GM12878 (cell line): Measurements from ENCODE around the gene CAND1. TPM values are rescaled to one million over a fixed set of nuclear protein-coding genes. Genes with fewer than 3 reads are reported as not detected.
A peak's percentile ranks its signal among the peaks of the same experiment; 100 is the strongest.

ENCODE experiments used
- BMI1 ChIP-seq: fragments of 450-650 bp; IDR thresholded peaks from 2 replicates; pipeline ENCODE4 v1.6.1; 2016; ENCODE audit warnings: mild to moderate bottlenecking, moderate library complexity, borderline replicate concordance
- DPF2 ChIP-seq: fragments of 450-650 bp; IDR thresholded peaks from 2 replicates; pipeline ENCODE4 v1.6.1; 2017; ENCODE audit warnings: mild to moderate bottlenecking
- HCFC1 ChIP-seq: fragments of 150-350 bp; IDR thresholded peaks from 2 replicates; pipeline ENCODE4 v1.6.1; 2014; ENCODE audit warnings: low read length
- LARP7 ChIP-seq: fragments of 450-650 bp; IDR thresholded peaks from 2 replicates; pipeline ENCODE4 v1.6.1; 2017; ENCODE audit warnings: mild to moderate bottlenecking
- NFIC ChIP-seq: IDR thresholded peaks from 2 replicates; pipeline ENCODE4 v1.6.1; 2012; ENCODE audit warnings: low read depth, mild to moderate bottlenecking, inconsistent platforms, low read length, moderate library complexity
- NRF1 ChIP-seq: conservative IDR thresholded peaks from 2 replicates; pipeline ENCODE4 v1.6.1; 2011; ENCODE audit warnings: mild to moderate bottlenecking, low read depth, low read length, improper control_type of control experiment
- POLR2A ChIP-seq: IDR thresholded peaks from 2 replicates; pipeline ENCODE4 v1.6.1; 2011; ENCODE audit warnings: low read depth, mild to moderate bottlenecking, low read length
- RAD21 ChIP-seq: IDR thresholded peaks from 2 replicates; pipeline ENCODE4 v1.6.1; 2011; ENCODE audit warnings: mild to moderate bottlenecking, low read depth, low read length, moderate library complexity; ENCODE audit not compliant: insufficient read depth
- RAD51 ChIP-seq: fragments of 450-650 bp; IDR thresholded peaks from 2 replicates; pipeline ENCODE4 v1.6.1; 2016; ENCODE audit warnings: moderate library complexity, mild to moderate bottlenecking, inconsistent platforms
- RBBP5 ChIP-seq: fragments of 200-600 bp; sonication (generic); conservative IDR thresholded peaks from 2 replicates; pipeline ENCODE4 v1.6.1; 2016
- RELA ChIP-seq: fragments of 450-650 bp; IDR thresholded peaks from 2 replicates; pipeline ENCODE4 v1.8.0; 2014; ENCODE audit warnings: borderline replicate concordance; ENCODE audit not compliant: partially characterized antibody
- SMAD1 ChIP-seq: fragments of 450-650 bp; IDR thresholded peaks from 2 replicates; pipeline ENCODE4 v1.6.1; 2018; ENCODE audit warnings: mild to moderate bottlenecking, low read depth; ENCODE audit not compliant: partially characterized antibody
- SMC3 ChIP-seq: IDR thresholded peaks from 2 replicates; pipeline ENCODE4 v1.6.1; 2011; ENCODE audit warnings: low read length, improper control_type of control experiment, borderline replicate concordance
- SREBF1 ChIP-seq: IDR thresholded peaks from 2 replicates; pipeline ENCODE4 v1.6.1; 2012; ENCODE audit warnings: mild to moderate bottlenecking, low read length
- STAT1 ChIP-seq: fragments of 450-650 bp; conservative IDR thresholded peaks from 2 replicates; pipeline ENCODE4 v1.6.1; 2014; ENCODE audit warnings: antibody characterized with exemption, mild to moderate bottlenecking
- TAF1 ChIP-seq: IDR thresholded peaks from 2 replicates; pipeline ENCODE4 v1.6.1; 2011; ENCODE audit warnings: mild to moderate bottlenecking, low read depth, low read length, borderline replicate concordance
- TCF3 ChIP-seq: IDR thresholded peaks from 2 replicates; pipeline ENCODE4 v1.6.1; 2012; ENCODE audit warnings: low read depth, mild to moderate bottlenecking, low read length, borderline replicate concordance; ENCODE audit not compliant: insufficient read depth
- polyA plus RNA-seq, 11 experiments: library from polyadenylated mRNA; depleted of rRNA in 4 of 11; unstranded in 6 of 11; stranded (reverse) in 5 of 11; fragments of >200 nt; fragmentation: Nextera tagmentation in 4 of 11; fragmentation: Illumina TruSeq in 1 of 11; extraction: Ambion mirVana in 4 of 11; extraction: Trizol in 1 of 11; gene quantifications; 1 replicate in 1 of 11; 2 replicates in 10 of 11; pipeline versions ENCODE4 v1.2.1 to v1.2.3, GENCODE V29; 2011 to 2016; ENCODE audit warnings: inconsistent platforms in 2 of 11, missing spikeins in 2 of 11, low read depth in 1 of 11
- total RNA-seq, 4 experiments: library from RNA; depleted of rRNA in 3 of 4; stranded (reverse); fragments of >200 nt in 3 of 4; fragmentation: Illumina TruSeq in 1 of 4; extraction: Trizol in 1 of 4; gene quantifications; 2 replicates each; pipeline versions ENCODE4 v1.2.1 to v1.2.3, GENCODE V29; 2013 to 2021
- TF ChIP-seq, protein P1 (sequence below), 3 experiments: IDR thresholded peaks in 2 of 3; conservative IDR thresholded peaks in 1 of 3; 2 replicates each; pipeline ENCODE4 v1.5.1; 2011; ENCODE audit warnings: low read depth in 3 of 3, low read length in 3 of 3, mild to moderate bottlenecking in 3 of 3, control low read depth in 2 of 3, moderate library complexity in 2 of 3, inconsistent platforms in 1 of 3, mixed read lengths in 1 of 3; ENCODE audit not compliant: control insufficient read depth in 2 of 3, insufficient read depth in 1 of 3; ENCODE audit errors: extremely low read depth in 1 of 3
- TF ChIP-seq, protein P2 (sequence below): IDR thresholded peaks from 2 replicates; pipeline ENCODE4 v1.6.1; 2012; ENCODE audit warnings: low read length, inconsistent platforms
- TF ChIP-seq, protein P3 (sequence below): fragments of 450-650 bp; IDR thresholded peaks from 2 replicates; pipeline ENCODE4 v1.6.1; 2017; ENCODE audit warnings: mild to moderate bottlenecking, low read depth, inconsistent platforms; ENCODE audit not compliant: poor library complexity, severe bottlenecking
- TF ChIP-seq, protein P4 (sequence below): fragments of 450-650 bp; IDR thresholded peaks from 2 replicates; pipeline ENCODE4 v1.6.1; 2016; ENCODE audit warnings: mild to moderate bottlenecking
- TF ChIP-seq, protein P5 (sequence below): fragments of 450-650 bp; IDR thresholded peaks from 2 replicates; pipeline ENCODE4 v1.6.1; 2017; ENCODE audit warnings: borderline replicate concordance

CAND1 gene
- total and polyA plus RNA-seq, 10 of the 15 experiments (the other 5 are each of a cell fraction or from before 2014, with no cell fraction given): 34.5 to 213 (median 96.0) TPM

DNA sequence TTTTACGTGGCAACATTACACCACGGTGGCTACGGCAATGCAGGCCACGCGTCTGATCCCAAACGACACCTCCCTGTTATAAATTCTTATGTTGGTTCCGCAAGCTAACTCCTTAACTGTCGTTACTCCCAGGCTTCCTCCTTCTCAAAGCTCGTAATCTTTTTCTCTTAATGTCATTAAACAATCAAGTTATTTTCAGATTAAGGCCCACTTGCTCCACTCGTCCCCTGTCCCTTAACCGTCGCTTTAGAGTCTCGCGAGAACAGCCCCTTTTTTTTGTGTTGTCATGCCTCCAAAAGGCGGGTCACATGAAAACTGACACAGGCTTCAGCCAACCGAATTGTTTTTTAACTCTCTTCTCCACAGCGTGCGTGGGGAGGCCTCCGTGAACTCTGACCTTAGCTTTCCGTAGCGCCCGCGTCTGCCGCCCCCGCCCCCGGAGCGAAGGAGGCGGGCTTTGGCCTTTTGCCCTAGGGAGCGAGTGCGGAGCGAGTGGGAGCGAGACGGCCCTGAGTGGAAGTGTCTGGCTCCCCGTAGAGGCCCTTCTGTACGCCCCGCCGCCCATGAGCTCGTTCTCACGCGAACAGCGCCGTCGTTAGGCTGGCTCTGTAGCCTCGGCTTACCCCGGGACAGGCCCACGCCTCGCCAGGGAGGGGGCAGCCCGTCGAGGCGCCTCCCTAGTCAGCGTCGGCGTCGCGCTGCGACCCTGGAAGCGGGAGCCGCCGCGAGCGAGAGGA is at the start of gene CAND1 (continued):
- peak; percentile 82 for TF ChIP-seq RELA
- peak; percentile 93 for TF ChIP-seq DPF2
- TF ChIP-seq, protein P1, sequence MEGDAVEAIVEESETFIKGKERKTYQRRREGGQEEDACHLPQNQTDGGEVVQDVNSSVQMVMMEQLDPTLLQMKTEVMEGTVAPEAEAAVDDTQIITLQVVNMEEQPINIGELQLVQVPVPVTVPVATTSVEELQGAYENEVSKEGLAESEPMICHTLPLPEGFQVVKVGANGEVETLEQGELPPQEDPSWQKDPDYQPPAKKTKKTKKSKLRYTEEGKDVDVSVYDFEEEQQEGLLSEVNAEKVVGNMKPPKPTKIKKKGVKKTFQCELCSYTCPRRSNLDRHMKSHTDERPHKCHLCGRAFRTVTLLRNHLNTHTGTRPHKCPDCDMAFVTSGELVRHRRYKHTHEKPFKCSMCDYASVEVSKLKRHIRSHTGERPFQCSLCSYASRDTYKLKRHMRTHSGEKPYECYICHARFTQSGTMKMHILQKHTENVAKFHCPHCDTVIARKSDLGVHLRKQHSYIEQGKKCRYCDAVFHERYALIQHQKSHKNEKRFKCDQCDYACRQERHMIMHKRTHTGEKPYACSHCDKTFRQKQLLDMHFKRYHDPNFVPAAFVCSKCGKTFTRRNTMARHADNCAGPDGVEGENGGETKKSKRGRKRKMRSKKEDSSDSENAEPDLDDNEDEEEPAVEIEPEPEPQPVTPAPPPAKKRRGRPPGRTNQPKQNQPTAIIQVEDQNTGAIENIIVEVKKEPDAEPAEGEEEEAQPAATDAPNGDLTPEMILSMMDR (IDR thresholded peaks at IDR 0.05 in 2 of 3, conservative IDR thresholded peaks at IDR 0.05 in 1 of 3; ENCODE audit: control insufficient read depth in 2 of 3, extremely low read depth in 1 of 3, insufficient read depth in 1 of 3, low read depth in 3 of 3, low read length in 3 of 3): peak; percentile 9 to 30 (median 20); a peak in 1 of 6 replicates
- TF ChIP-seq RAD51: peak; percentile 75
- TF ChIP-seq, protein P2, sequence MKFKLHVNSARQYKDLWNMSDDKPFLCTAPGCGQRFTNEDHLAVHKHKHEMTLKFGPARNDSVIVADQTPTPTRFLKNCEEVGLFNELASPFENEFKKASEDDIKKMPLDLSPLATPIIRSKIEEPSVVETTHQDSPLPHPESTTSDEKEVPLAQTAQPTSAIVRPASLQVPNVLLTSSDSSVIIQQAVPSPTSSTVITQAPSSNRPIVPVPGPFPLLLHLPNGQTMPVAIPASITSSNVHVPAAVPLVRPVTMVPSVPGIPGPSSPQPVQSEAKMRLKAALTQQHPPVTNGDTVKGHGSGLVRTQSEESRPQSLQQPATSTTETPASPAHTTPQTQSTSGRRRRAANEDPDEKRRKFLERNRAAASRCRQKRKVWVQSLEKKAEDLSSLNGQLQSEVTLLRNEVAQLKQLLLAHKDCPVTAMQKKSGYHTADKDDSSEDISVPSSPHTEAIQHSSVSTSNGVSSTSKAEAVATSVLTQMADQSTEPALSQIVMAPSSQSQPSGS: peak; percentile 90
- TF ChIP-seq RAD21: no peak
- TF ChIP-seq SREBF1: no peak; the same call in 1 of the 2 replicates
- TF ChIP-seq, protein P3, sequence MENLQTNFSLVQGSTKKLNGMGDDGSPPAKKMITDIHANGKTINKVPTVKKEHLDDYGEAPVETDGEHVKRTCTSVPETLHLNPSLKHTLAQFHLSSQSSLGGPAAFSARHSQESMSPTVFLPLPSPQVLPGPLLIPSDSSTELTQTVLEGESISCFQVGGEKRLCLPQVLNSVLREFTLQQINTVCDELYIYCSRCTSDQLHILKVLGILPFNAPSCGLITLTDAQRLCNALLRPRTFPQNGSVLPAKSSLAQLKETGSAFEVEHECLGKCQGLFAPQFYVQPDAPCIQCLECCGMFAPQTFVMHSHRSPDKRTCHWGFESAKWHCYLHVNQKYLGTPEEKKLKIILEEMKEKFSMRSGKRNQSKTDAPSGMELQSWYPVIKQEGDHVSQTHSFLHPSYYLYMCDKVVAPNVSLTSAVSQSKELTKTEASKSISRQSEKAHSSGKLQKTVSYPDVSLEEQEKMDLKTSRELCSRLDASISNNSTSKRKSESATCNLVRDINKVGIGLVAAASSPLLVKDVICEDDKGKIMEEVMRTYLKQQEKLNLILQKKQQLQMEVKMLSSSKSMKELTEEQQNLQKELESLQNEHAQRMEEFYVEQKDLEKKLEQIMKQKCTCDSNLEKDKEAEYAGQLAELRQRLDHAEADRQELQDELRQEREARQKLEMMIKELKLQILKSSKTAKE: peak; percentile 86
- TF ChIP-seq NRF1: 0 out of 2 replicates have a peak, but pooled peaks have one; percentile 14
- TF ChIP-seq NFIC: no peak; the same call in 1 of the 2 replicates
- TF ChIP-seq RBBP5: no peak
- peak; percentile 61 for TF ChIP-seq SMAD1
- peak; percentile 91 for TF ChIP-seq BMI1
- TF ChIP-seq, protein P4, sequence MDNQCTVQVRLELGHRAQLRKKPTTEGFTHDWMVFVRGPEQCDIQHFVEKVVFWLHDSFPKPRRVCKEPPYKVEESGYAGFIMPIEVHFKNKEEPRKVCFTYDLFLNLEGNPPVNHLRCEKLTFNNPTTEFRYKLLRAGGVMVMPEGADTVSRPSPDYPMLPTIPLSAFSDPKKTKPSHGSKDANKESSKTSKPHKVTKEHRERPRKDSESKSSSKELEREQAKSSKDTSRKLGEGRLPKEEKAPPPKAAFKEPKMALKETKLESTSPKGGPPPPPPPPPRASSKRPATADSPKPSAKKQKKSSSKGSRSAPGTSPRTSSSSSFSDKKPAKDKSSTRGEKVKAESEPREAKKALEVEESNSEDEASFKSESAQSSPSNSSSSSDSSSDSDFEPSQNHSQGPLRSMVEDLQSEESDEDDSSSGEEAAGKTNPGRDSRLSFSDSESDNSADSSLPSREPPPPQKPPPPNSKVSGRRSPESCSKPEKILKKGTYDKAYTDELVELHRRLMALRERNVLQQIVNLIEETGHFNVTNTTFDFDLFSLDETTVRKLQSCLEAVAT: 0 out of 2 replicates have a peak, but pooled peaks have one; percentile 58
- peak; percentile 94 for TF ChIP-seq POLR2A
- no peak; the same call in none of the 2 replicates for TF ChIP-seq HCFC1
- 0 out of 2 replicates have a peak, but pooled peaks have one; percentile 1 for TF ChIP-seq SMC3
- TF ChIP-seq LARP7: peak; percentile 89
- TF ChIP-seq, protein P5, sequence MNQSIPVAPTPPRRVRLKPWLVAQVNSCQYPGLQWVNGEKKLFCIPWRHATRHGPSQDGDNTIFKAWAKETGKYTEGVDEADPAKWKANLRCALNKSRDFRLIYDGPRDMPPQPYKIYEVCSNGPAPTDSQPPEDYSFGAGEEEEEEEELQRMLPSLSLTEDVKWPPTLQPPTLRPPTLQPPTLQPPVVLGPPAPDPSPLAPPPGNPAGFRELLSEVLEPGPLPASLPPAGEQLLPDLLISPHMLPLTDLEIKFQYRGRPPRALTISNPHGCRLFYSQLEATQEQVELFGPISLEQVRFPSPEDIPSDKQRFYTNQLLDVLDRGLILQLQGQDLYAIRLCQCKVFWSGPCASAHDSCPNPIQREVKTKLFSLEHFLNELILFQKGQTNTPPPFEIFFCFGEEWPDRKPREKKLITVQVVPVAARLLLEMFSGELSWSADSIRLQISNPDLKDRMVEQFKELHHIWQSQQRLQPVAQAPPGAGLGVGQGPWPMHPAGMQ: peak; percentile 93
- peak; percentile 63; the same call in 1 of the 2 replicates for TF ChIP-seq STAT1
- TF ChIP-seq TAF1: peak; percentile 59; the same call in 1 of the 2 replicates
- no peak for TF ChIP-seq TCF3
